Nephron progenitor cell (in vitro differentiated cells): ENCODE results near the gene ZNF562.
A peak's percentile ranks its signal among the peaks of the same experiment; 100 is the strongest.
"Not testable (repeated sequence)": the region's sequence is repeated elsewhere in the genome, so short reads cannot be mapped to it uniquely, and the experiment has no call there.

Experiments
- DNase-seq: peaks from one replicate; pipeline ENCODE4 v3.0.0; 2021
- H3K27ac Mint-ChIP-seq: 2 replicates; pipeline ENCODE4 v1.8.0; 2021; ENCODE audit warnings: mild to moderate bottlenecking, moderate library complexity, mixed read lengths
- H3K27me3 Mint-ChIP-seq: 2 replicates; pipeline ENCODE4 v1.8.0; 2021; ENCODE audit warnings: mild to moderate bottlenecking, low read depth, mixed read lengths; ENCODE audit not compliant: poor library complexity
- H3K36me3 Mint-ChIP-seq: 2 replicates; pipeline ENCODE4 v1.8.0; 2021; ENCODE audit warnings: low read depth, mixed read lengths
- H3K4me1 Mint-ChIP-seq: 2 replicates; pipeline ENCODE4 v1.8.0; 2021; ENCODE audit warnings: mixed read lengths
- H3K4me3 Mint-ChIP-seq: 2 replicates; pipeline ENCODE4 v1.8.0; 2021; ENCODE audit warnings: mild to moderate bottlenecking, moderate library complexity, mixed read lengths
- H3K9me3 Mint-ChIP-seq: 2 replicates; pipeline ENCODE4 v1.8.0; 2021; ENCODE audit warnings: mild to moderate bottlenecking, moderate library complexity, mixed read lengths
- TF ChIP-seq, protein P1 (sequence below): fragments of 200-600 bp; sonication (generic); IDR thresholded peaks from 2 replicates; pipeline ENCODE4 v1.5.0; 2021; ENCODE audit warnings: antibody characterized with exemption

Gene ZNF562

DNA sequence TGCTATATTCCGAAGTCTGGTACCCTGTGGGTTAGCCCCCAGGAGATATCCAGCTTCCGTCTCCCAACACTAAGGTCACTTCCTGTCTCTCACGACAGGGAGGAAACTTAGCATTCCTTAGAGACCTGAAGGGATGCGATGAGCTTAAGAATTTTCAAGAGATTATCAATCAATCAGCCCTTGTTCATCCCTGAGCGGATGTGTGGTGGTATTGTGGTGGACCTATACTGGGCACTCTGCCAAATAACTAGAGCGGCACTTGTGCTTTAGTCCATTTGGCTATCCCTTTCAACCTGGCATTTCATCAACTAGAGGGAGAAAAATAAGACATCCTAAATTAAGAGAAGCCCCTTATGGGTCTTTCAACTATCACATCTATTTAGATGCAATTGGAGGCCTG lies 30.9 kb upstream of the ZNF562 start:
- Mint-ChIP-seq H3K4me3 (no peak overlapping the region), H3K4me1 (no peaks in the 10 kb centered on the region), H3K27ac (no peak overlapping the region), H3K27me3 (peaks cover 7% of the 10 kb centered on the region), H3K36me3 (no peaks in the 10 kb centered on the region), H3K9me3 (peaks cover 41% of the 10 kb centered on the region)
- DNase-seq = no peak
- TF ChIP-seq, protein P1, sequence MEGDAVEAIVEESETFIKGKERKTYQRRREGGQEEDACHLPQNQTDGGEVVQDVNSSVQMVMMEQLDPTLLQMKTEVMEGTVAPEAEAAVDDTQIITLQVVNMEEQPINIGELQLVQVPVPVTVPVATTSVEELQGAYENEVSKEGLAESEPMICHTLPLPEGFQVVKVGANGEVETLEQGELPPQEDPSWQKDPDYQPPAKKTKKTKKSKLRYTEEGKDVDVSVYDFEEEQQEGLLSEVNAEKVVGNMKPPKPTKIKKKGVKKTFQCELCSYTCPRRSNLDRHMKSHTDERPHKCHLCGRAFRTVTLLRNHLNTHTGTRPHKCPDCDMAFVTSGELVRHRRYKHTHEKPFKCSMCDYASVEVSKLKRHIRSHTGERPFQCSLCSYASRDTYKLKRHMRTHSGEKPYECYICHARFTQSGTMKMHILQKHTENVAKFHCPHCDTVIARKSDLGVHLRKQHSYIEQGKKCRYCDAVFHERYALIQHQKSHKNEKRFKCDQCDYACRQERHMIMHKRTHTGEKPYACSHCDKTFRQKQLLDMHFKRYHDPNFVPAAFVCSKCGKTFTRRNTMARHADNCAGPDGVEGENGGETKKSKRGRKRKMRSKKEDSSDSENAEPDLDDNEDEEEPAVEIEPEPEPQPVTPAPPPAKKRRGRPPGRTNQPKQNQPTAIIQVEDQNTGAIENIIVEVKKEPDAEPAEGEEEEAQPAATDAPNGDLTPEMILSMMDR = no peak

DNA sequence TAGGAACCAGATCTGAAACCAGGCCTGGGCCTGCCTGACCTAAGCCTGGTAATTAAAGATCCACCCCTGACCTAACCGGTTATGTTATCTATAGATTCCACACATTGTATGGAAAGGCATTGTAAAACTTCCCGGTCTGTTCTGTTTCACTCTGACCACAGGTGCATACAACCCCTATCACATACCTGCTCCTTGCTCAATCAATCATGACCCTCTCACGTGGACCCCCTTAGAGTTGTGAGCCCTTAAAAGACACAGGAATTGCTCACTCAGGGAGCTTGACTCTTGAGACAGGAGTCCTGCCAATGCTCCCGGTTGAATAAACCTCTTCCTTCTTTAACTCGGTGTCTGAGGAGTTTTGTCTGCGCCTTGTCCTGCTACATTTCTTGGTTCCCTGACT lies 27.3 kb upstream of the ZNF562 start:
- H3K27me3 Mint-ChIP-seq = peaks cover 3% of the 10 kb centered on the region
- TF ChIP-seq, protein P1 = no peak
- peaks cover 36% of the 10 kb centered on the region for H3K9me3 Mint-ChIP-seq
- H3K27ac Mint-ChIP-seq = no peak overlapping the region
- no peak for DNase-seq
- H3K4me3 Mint-ChIP-seq = no peak overlapping the region
- no peaks in the 10 kb centered on the region for H3K36me3 Mint-ChIP-seq
- no peaks in the 10 kb centered on the region for H3K4me1 Mint-ChIP-seq

DNA sequence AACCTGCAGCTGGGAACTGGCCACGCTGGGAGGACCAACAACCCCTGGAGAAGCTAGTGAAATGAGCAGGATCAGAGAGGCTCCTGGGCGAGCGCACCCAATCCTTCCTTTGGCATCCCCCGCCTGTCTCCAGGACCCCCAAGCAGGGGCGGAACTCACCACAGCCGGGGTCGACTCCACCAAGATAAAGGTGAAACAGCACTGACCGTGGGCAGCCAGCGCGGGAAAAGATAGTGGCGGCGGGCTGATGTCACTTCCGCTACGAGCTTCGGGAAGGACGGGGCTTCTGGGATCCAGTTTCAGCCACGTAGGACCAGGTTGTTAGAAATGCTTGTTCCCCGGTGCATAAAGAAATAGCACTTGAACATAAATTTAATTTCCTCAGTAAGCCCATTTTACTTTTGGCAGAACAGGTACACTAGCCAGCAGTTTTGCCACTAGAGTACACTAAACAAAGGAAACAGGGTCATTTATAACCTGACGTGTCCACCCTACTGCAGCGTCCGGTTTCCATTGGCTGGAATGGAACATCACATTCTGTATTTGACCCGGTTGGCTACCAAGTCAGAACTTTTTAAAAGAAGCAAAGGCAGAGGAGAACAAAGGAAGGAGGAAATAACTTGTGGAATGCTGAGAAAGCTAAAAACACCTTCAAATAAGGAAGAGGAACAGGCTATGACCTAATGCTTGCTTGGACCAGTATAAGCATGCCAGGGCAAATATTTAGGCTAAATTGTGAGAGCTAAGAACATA lies 25.5 kb upstream of the ZNF562 start:
- H3K4me1 Mint-ChIP-seq = no peaks in the 10 kb centered on the region
- H3K36me3 Mint-ChIP-seq = no peaks in the 10 kb centered on the region
- TF ChIP-seq, protein P1 = no peak
- no peak overlapping the region for H3K27ac Mint-ChIP-seq
- H3K9me3 Mint-ChIP-seq = peaks cover 37% of the 10 kb centered on the region
- DNase-seq = no peak
- H3K27me3 Mint-ChIP-seq = peaks cover 3% of the 10 kb centered on the region
- H3K4me3 Mint-ChIP-seq = no peak overlapping the region

DNA sequence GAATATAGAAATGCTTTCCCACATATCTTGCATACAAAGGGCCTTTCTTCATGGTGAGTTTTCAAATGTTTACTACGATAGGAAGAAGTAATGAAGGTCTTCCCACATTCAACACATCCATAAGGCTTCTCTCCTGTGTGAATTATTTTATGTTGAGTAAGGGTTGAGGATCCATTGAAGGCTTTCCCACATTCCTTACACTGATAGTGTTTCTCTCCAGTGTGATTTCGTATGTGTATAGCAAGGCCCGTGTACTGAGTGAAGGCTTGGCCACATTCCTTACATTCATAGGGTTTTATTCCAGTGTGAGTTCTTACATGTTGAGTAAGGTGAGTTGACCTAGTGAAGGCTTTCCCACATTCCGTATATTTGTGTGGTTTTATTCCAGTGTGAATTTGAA lies 15.4 kb upstream of the ZNF562 start:
- H3K27me3 Mint-ChIP-seq, H3K4me3 Mint-ChIP-seq, H3K4me1 Mint-ChIP-seq, DNase-seq, H3K27ac Mint-ChIP-seq: not testable (repeated sequence)
- peaks cover 68% of the 10 kb centered on the region for H3K9me3 Mint-ChIP-seq
- peaks cover 35% of the 10 kb centered on the region for H3K36me3 Mint-ChIP-seq

DNA sequence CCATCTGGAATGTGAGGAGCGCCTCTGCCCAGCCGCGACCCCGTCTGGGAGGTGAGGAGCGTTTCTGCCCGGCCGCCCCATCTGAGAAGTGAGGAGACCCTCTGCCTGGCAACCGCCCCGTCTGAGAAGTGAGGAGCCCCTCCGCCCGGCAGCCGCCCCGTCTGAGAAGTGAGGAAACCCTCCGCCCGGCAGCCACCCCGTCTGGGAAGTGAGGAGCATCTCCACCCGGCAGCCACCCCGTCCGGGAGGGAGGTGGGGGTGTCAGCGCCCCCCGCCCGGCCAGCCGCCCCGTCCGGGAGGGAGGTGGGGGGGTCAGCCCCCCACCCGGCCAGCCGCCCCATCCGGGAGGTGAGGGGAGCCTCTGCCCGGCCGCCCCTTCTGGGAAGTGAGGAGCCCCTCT lies 5.1 kb upstream of the ZNF562 start:
- Mint-ChIP-seq H3K9me3 (peaks cover 59% of the 10 kb centered on the region), H3K36me3 (peaks cover 47% of the 10 kb centered on the region)
- not testable (repeated sequence) for H3K27me3 Mint-ChIP-seq, H3K4me3 Mint-ChIP-seq, DNase-seq, H3K27ac Mint-ChIP-seq, H3K4me1 Mint-ChIP-seq

DNA sequence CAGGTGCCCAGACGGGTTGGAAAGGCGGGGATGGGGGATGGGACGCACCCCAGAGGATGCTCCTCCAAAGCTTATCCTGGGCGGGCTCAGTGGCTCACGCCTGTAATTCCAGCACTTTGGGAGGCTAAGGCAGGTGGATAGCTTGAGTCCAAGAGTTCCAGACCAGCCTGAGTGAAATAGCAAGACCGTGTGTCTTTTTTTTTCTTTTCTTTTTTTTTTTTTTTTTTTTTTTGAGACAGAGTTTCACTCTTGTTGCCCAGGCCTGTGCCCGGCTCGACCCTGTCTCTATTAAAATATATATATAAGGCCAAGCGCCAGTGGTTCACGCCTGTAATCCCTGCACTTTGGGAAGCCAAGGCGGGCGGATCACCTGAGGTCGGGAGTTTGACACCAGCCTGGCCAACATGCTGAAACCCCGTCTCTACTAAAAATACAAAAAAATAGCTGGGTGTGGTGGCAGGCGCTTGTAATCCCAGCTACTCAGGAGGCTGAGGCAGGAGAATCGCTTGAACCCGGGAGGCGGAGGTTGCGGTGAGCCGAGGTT lies 530 bp upstream of the ZNF562 start:
- H3K27me3 Mint-ChIP-seq, H3K4me1 Mint-ChIP-seq, DNase-seq: not testable (repeated sequence)
- Mint-ChIP-seq H3K4me3 (peak overlapping the region; percentile 91), H3K36me3 (peaks cover 61% of the 10 kb centered on the region), H3K27ac (peak overlapping the region; percentile 100), H3K9me3 (peaks cover 73% of the 10 kb centered on the region)

DNA sequence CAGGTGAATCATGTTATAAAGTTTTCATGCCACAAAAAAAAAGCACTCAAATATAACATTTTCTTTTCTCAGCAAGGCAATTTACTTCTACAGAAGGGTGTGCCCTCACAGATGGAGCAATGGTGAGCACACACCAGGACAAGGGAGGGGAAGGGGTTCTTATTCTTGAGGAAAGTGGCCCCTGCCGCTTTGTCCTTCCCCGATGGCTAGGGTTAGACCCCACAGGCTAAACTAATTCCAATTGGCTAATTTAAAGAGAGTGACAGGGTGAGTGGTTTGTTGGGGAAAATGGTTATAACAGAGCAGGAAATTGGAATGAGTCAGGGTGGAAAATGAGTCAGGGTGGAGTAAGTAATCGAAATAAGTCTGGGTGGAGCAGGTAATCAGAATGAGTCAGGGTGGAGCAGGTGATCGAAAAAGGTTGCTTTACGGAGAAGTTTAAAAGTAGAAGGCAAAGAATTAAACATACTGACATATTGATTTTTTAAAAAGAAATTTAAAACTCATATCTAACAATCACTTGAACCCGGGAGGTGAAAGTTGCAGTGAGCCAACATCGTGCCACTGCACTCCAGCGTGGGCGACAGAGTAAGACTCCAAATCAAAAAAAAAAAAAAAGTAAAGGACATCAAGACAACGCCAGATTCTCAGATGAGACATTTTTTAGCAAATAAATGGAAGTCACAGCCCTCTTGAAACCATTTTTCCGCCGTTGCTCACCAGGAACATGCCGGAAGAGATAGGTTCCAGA lies 813 bp downstream of the ZNF562 start:
- H3K27ac Mint-ChIP-seq = peak overlapping the region; percentile 100
- TF ChIP-seq, protein P1 = no peak
- no peak for DNase-seq
- no peaks in the 10 kb centered on the region for H3K4me1 Mint-ChIP-seq
- peaks cover 75% of the 10 kb centered on the region for H3K36me3 Mint-ChIP-seq
- peaks cover 84% of the 10 kb centered on the region for H3K9me3 Mint-ChIP-seq
- peak overlapping the region; percentile 91 for H3K4me3 Mint-ChIP-seq
- no peaks in the 10 kb centered on the region for H3K27me3 Mint-ChIP-seq
